GM04503 (cell line): ENCODE measurements around the gene RAB8B.
"Not testable (repeated sequence)": the region's sequence is repeated elsewhere in the genome, so short reads cannot be mapped to it uniquely, and the experiment has no call there.

Experiments used
- DNase-seq: peaks from one replicate; pipeline ENCODE4 v3.0.0-alpha.2; 2012; ENCODE audit warnings: low read depth

The RAB8B gene

GRCh38 chr15:63208824-63209223 lies 19.4 kb downstream of the RAB8B start:
- not testable (repeated sequence) for DNase-seq

GRCh38 chr15:63210151-63211091 lies 21.0 kb downstream of the RAB8B start:
- DNase-seq = no peak

- no peak for DNase-seq
Observed at GRCh38 chr15:63211092-63211490, 21.7 kb downstream of the RAB8B start.

GRCh38 chr15:63211549-63211948 lies 22.1 kb downstream of the RAB8B start:
- no peak for DNase-seq

- no peak for DNase-seq
Observed at GRCh38 chr15:63212050-63213004, 22.9 kb downstream of the RAB8B start.

- DNase-seq = no peak
Observed at GRCh38 chr15:63218100-63218808, 28.8 kb downstream of the RAB8B start.

- no peak for DNase-seq
Observed at GRCh38 chr15:63219196-63219710, 29.8 kb downstream of the RAB8B start.

- no peak for DNase-seq
Observed at GRCh38 chr15:63221346-63221745, 31.9 kb downstream of the RAB8B start.

- no peak for DNase-seq
Observed at GRCh38 chr15:63223463-63223862, 34.1 kb downstream of the RAB8B start.

GRCh38 chr15:63225381-63225780 lies 36.0 kb downstream of the RAB8B start:
- no peak for DNase-seq

- no peak for DNase-seq
Observed at GRCh38 chr15:63226155-63226883, 36.9 kb downstream of the RAB8B start.

GRCh38 chr15:63226966-63227401 lies 37.6 kb downstream of the RAB8B start:
- no peak for DNase-seq

- DNase-seq = no peak
Observed at GRCh38 chr15:63227689-63228088, 38.3 kb downstream of the RAB8B start.

- DNase-seq = no peak
Observed at GRCh38 chr15:63231206-63231605, 41.8 kb downstream of the RAB8B start.

- DNase-seq = no peak
Observed at GRCh38 chr15:63231706-63232105, 42.3 kb downstream of the RAB8B start.

- no peak for DNase-seq
Observed at GRCh38 chr15:63232405-63232804, 43.0 kb downstream of the RAB8B start.

- no peak for DNase-seq
Observed at GRCh38 chr15:63232943-63233342, 43.5 kb downstream of the RAB8B start.

GRCh38 chr15:63233667-63234423 lies 44.4 kb downstream of the RAB8B start:
- DNase-seq = no peak

GRCh38 chr15:63234451-63234870 lies 45.1 kb downstream of the RAB8B start:
- no peak for DNase-seq

GRCh38 chr15:63236272-63236671 lies 46.9 kb downstream of the RAB8B start:
- no peak for DNase-seq
